Colonic mucosa (tissue), 4 donors: ENCODE data around the gene CXCL16. TPM values are rescaled to one million over a fixed set of nuclear protein-coding genes. Genes with fewer than 3 reads are reported as not detected.

ENCODE experiments used
- DNase-seq: peaks from one replicate; pipeline ENCODE4 v3.0.0-alpha.2; 2020
- H3K27ac ChIP-seq: fragments of 200-600 bp; one replicate; pipeline ENCODE4 v1.8.0; 2021
- H3K27me3 ChIP-seq: fragments of 200-600 bp; one replicate; pipeline ENCODE4 v1.8.0; 2021
- H3K36me3 ChIP-seq: fragments of 200-600 bp; one replicate; pipeline ENCODE4 v1.8.0; 2021
- H3K4me1 ChIP-seq: fragments of 200-600 bp; one replicate; pipeline ENCODE4 v1.8.0; 2021; ENCODE audit warnings: mild to moderate bottlenecking
- H3K4me3 ChIP-seq: fragments of 200-600 bp; one replicate; pipeline ENCODE4 v1.8.0; 2021
- H3K9ac ChIP-seq, 2 donors: one replicate each; pipeline ENCODE4 v1.7.0; 2013; ENCODE audit warnings: control low read depth in 2 of 2, low read depth in 2 of 2, low read length in 2 of 2
- H3K9me3 ChIP-seq: fragments of 200-600 bp; one replicate; pipeline ENCODE4 v1.8.0; 2021
- intact Hi-C: fragments of 100-400 bp; cut with DNase I; formaldehyde crosslinking; loops from one replicate; pipeline ENCODE4 v1.14.1; 2022
- total RNA-seq, 2 donors: library from RNA; stranded (reverse); fragmentation: NEBNext Ultra II Directional in 1 of 2; extraction: Animal tissue kit (Norgen Biotek cat#: 25700) in 1 of 2; gene quantifications; one replicate each; pipeline ENCODE4 v1.2.1, GENCODE V29; 2021
- TF ChIP-seq, protein P1 (sequence below): fragments of 200-600 bp; IDR thresholded peaks from one replicate; pipeline ENCODE4 v1.8.0; 2022; ENCODE audit warnings: antibody characterized with exemption, mild to moderate bottlenecking
- donor health status: healthy.
- donor health status: DM: no; HTN: no; CAD: no.
- donor health status: DM: no; HTN: no; CAD: no.

CXCL16 gene
- total RNA-seq, 2 donors from 2014 or later, result 41.8 to 44.1 TPM

- H3K4me3 ChIP-seq, result no peak overlapping the region
- DNase-seq, result no peak
- H3K36me3 ChIP-seq, result no peaks in the 10 kb centered on the region
- no peaks in the 10 kb centered on the region for H3K27me3 ChIP-seq
- intact Hi-C loops, result no loop called here
- TF ChIP-seq, protein P1, sequence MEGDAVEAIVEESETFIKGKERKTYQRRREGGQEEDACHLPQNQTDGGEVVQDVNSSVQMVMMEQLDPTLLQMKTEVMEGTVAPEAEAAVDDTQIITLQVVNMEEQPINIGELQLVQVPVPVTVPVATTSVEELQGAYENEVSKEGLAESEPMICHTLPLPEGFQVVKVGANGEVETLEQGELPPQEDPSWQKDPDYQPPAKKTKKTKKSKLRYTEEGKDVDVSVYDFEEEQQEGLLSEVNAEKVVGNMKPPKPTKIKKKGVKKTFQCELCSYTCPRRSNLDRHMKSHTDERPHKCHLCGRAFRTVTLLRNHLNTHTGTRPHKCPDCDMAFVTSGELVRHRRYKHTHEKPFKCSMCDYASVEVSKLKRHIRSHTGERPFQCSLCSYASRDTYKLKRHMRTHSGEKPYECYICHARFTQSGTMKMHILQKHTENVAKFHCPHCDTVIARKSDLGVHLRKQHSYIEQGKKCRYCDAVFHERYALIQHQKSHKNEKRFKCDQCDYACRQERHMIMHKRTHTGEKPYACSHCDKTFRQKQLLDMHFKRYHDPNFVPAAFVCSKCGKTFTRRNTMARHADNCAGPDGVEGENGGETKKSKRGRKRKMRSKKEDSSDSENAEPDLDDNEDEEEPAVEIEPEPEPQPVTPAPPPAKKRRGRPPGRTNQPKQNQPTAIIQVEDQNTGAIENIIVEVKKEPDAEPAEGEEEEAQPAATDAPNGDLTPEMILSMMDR, result no peak
- H3K9ac ChIP-seq, result no peak overlapping the region
- no peaks in the 10 kb centered on the region for H3K9me3 ChIP-seq
- H3K27ac ChIP-seq, result no peak overlapping the region
- peaks cover 3% of the 10 kb centered on the region for H3K4me1 ChIP-seq
These were observed 9.0 kb upstream of the CXCL16 start for GRCh38 chr17:4748686-4749085.

GRCh38 chr17:4747847-4748246 is 8.1 kb upstream of the CXCL16 start:
- H3K9me3 ChIP-seq, result no peaks in the 10 kb centered on the region
- H3K27ac ChIP-seq, result no peak overlapping the region
- no peaks in the 10 kb centered on the region for H3K27me3 ChIP-seq
- H3K36me3 ChIP-seq, result no peaks in the 10 kb centered on the region
- H3K4me1 ChIP-seq, result peaks cover 3% of the 10 kb centered on the region
- intact Hi-C loops, result no loop called here
- no peak overlapping the region for H3K4me3 ChIP-seq
- no peak for DNase-seq
- H3K9ac ChIP-seq, result no peak overlapping the region
- TF ChIP-seq, protein P1, result no peak

- TF ChIP-seq, protein P1, result no peak
- Histone ChIP-seq H3K27me3 (no peaks in the 10 kb centered on the region), H3K36me3 (no peaks in the 10 kb centered on the region), H3K9me3 (no peaks in the 10 kb centered on the region), H3K27ac (no peak overlapping the region), H3K4me3 (no peak overlapping the region), H3K9ac (no peak overlapping the region), H3K4me1 (peaks cover 3% of the 10 kb centered on the region)
- intact Hi-C loops, result no loop called here
- DNase-seq, result no peak
These were observed 5.6 kb upstream of the CXCL16 start for GRCh38 chr17:4744999-4745969.

GRCh38 chr17:4743898-4744297 is 4.2 kb upstream of the CXCL16 start:
- peaks cover 3% of the 10 kb centered on the region for H3K4me1 ChIP-seq
- no peak overlapping the region for H3K27ac ChIP-seq
- intact Hi-C loops, result no loop called here
- H3K4me3 ChIP-seq, result no peak overlapping the region
- H3K36me3 ChIP-seq, result no peaks in the 10 kb centered on the region
- no peaks in the 10 kb centered on the region for H3K27me3 ChIP-seq
- TF ChIP-seq, protein P1, result no peak
- H3K9ac ChIP-seq, result no peak overlapping the region
- H3K9me3 ChIP-seq, result no peaks in the 10 kb centered on the region
- no peak for DNase-seq

DNA sequence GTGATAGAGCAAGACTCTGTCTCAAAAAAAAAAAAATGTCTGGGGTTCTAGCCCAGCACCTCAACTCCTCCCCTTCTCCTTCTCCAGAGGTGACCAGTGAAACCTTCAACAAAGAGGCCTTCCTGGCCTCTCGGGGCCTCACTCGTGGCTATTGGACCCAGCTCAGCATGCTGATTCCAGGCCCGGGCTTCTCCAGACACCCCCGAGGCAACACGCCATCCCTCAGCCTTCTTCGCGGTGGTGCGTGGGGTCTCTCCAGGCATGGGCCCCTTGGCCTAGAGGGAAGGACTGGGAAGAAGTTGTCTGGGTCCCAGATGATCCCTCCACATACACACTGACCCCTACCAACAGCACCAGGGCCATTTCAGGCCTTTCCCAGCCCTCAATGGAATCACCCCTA is 3.5 kb upstream of the CXCL16 start:
- Histone ChIP-seq H3K4me1 (peaks cover 3% of the 10 kb centered on the region), H3K9me3 (no peaks in the 10 kb centered on the region), H3K36me3 (no peaks in the 10 kb centered on the region), H3K27me3 (no peaks in the 10 kb centered on the region), H3K27ac (no peak overlapping the region), H3K4me3 (no peak overlapping the region), H3K9ac (no peak overlapping the region)
- intact Hi-C loops, result no loop called here
- TF ChIP-seq, protein P1, result no peak
- DNase-seq, result no peak
